Neural progenitor cell (in vitro differentiated cells): Measurements from ENCODE around the gene FBP2.

Experiments
- CTCF ChIP-seq: fragments of 200-600 bp; sonication (generic); IDR thresholded peaks from 2 replicates; pipeline ENCODE4 v1.5.1; 2017; ENCODE audit warnings: antibody characterized with exemption, mild to moderate bottlenecking
- EZH2 ChIP-seq: fragments of 200-600 bp; sonication (generic); IDR thresholded peaks from 2 replicates; pipeline ENCODE4 v1.6.1; 2017; ENCODE audit warnings: antibody characterized with exemption, mild to moderate bottlenecking, moderate library complexity
- EZH2phosphoT487 ChIP-seq: fragments of 200-600 bp; sonication (generic); IDR thresholded peaks from 2 replicates; pipeline ENCODE4 v1.6.1; 2017; ENCODE audit warnings: antibody characterized with exemption

DNA sequence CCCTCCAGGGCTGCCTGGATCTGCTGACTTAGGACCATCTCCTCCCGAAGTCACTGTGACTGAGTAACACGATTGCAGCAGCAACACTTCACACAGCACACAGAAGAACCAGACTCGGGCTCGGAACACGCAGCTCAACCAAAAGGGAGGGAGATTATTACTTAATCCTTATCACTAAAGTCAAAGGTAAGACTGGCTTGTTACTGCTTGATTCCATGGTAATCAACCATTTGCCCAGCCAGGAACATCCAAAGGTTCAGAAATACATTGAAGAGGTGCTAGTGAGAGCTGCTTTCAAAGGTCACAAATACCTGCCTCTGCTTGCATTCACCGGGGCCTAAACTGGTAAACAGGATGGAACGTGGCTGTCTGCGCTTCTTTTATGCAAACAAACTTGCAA, 38.0 kb upstream of the FBP2 start:
- TF ChIP-seq CTCF: no peak
- no peak for TF ChIP-seq EZH2
- TF ChIP-seq EZH2phosphoT487: no peak
